Measurements from ENCODE around the gene CHD2.

GRCh38 chr15:92934716-92935115, 34.6 kb downstream of the CHD2 start:
- TF ChIP-seq CTCF (IDR thresholded peaks at IDR 0.05) (no peak), POLR2A (IDR thresholded peaks at IDR 0.05) (no peak)
